HFFc6 (cell line): ENCODE data around the gene BTG1. TPM values are rescaled to one million over a fixed set of nuclear protein-coding genes. Genes with fewer than 3 reads are reported as not detected.

Source experiments
- DNase-seq: peaks from one replicate; pipeline ENCODE4 v3.0.0-alpha.2; 2018
- H3K27ac Mint-ChIP-seq: 2 replicates; pipeline ENCODE4 v1.8.0; 2020; ENCODE audit warnings: mild to moderate bottlenecking, mixed read lengths
- H3K27me3 Mint-ChIP-seq: 2 replicates; pipeline ENCODE4 v1.8.0; 2021; ENCODE audit warnings: mild to moderate bottlenecking, moderate library complexity, mixed read lengths; ENCODE audit not compliant: insufficient read depth
- H3K36me3 Mint-ChIP-seq: 2 replicates; pipeline ENCODE4 v1.8.0; 2021; ENCODE audit warnings: low read depth, mixed read lengths
- H3K4me1 Mint-ChIP-seq: 2 replicates; pipeline ENCODE4 v1.8.0; 2020; ENCODE audit warnings: low read depth, mixed read lengths
- H3K4me3 Mint-ChIP-seq: 2 replicates; pipeline ENCODE4 v1.8.0; 2020; ENCODE audit warnings: mild to moderate bottlenecking, moderate library complexity, mixed read lengths
- H3K9me3 Mint-ChIP-seq: 2 replicates; pipeline ENCODE4 v1.8.0; 2020; ENCODE audit warnings: mild to moderate bottlenecking, mixed read lengths
- CTCF ChIP-seq: fragments of 200-600 bp; sonication (generic); IDR thresholded peaks from 2 replicates; pipeline ENCODE4 v1.5.0; 2021; ENCODE audit warnings: antibody characterized with exemption, mild to moderate bottlenecking
- total RNA-seq, 6 experiments: library from RNA; stranded (reverse); fragmentation: NEBNext Ultra II Directional; extraction: Animal tissue kit (Norgen Biotek cat#: 25700); gene quantifications; 2 replicates in 1 of 6; 3 replicates in 5 of 6; pipeline ENCODE4 v1.2.3, GENCODE V29; 2021

The BTG1 gene
- total RNA-seq, 6 experiments from 2014 or later, result 38.7 to 49.9 (median 45.3) TPM

GRCh38 chr12:92133171-92133570 lies 12.5 kb downstream of the BTG1 start:
- Mint-ChIP-seq H3K27me3 (no peaks in the 10 kb centered on the region; the same call in 1 of the 2 replicates), H3K4me1 (peaks cover 71% of the 10 kb centered on the region), H3K9me3 (no peaks in the 10 kb centered on the region), H3K36me3 (peaks cover 34% of the 10 kb centered on the region), H3K4me3 (peak overlapping the region; percentile 3; the same call in 1 of the 2 replicates), H3K27ac (peak overlapping the region; percentile 38)
- no peak for TF ChIP-seq CTCF
- no peak for DNase-seq

GRCh38 chr12:92132288-92132687 lies 13.4 kb downstream of the BTG1 start:
- Mint-ChIP-seq H3K4me1 (peaks cover 62% of the 10 kb centered on the region), H3K27me3 (no peaks in the 10 kb centered on the region; the same call in 1 of the 2 replicates), H3K27ac (no peak overlapping the region; the same call in 1 of the 2 replicates), H3K9me3 (no peaks in the 10 kb centered on the region), H3K4me3 (peak overlapping the region; percentile 2; the same call in 1 of the 2 replicates), H3K36me3 (peaks cover 32% of the 10 kb centered on the region)
- no peak for TF ChIP-seq CTCF
- no peak for DNase-seq

GRCh38 chr12:92130999-92131398 lies 14.6 kb downstream of the BTG1 start:
- no peaks in the 10 kb centered on the region; the same call in none of the 2 replicates for H3K27me3 Mint-ChIP-seq

GRCh38 chr12:92129609-92130008 lies 16.0 kb downstream of the BTG1 start:
- Mint-ChIP-seq H3K4me1 (peaks cover 47% of the 10 kb centered on the region), H3K4me3 (no peak overlapping the region), H3K27ac (no peak overlapping the region), H3K36me3 (peaks cover 28% of the 10 kb centered on the region), H3K27me3 (no peaks in the 10 kb centered on the region; the same call in none of the 2 replicates), H3K9me3 (no peaks in the 10 kb centered on the region)
- TF ChIP-seq CTCF, result no peak
- no peak for DNase-seq

More at GRCh38 chr12:92130999-92131398, 14.6 kb downstream of the BTG1 start:
- Mint-ChIP-seq H3K27ac (no peak overlapping the region; the same call in 1 of the 2 replicates), H3K4me3 (no peak overlapping the region), H3K36me3 (peaks cover 28% of the 10 kb centered on the region), H3K4me1 (peaks cover 49% of the 10 kb centered on the region), H3K9me3 (no peaks in the 10 kb centered on the region)
- no peak for DNase-seq
- TF ChIP-seq CTCF, result no peak

- no peak overlapping the region for H3K27ac Mint-ChIP-seq
- no peaks in the 10 kb centered on the region for H3K9me3 Mint-ChIP-seq
- no peak overlapping the region for H3K4me3 Mint-ChIP-seq
- peaks cover 28% of the 10 kb centered on the region for H3K36me3 Mint-ChIP-seq
- H3K4me1 Mint-ChIP-seq, result peaks cover 43% of the 10 kb centered on the region
- no peak for TF ChIP-seq CTCF
- no peak for DNase-seq
- no peaks in the 10 kb centered on the region; the same call in none of the 2 replicates for H3K27me3 Mint-ChIP-seq
These were observed 17.0 kb downstream of the BTG1 start for GRCh38 chr12:92128612-92129011.

- H3K27me3 Mint-ChIP-seq, result no peaks in the 10 kb centered on the region; the same call in 1 of the 2 replicates
These were observed 21.0 kb downstream of the BTG1 start for GRCh38 chr12:92124689-92125029.

More at GRCh38 chr12:92124689-92125029, 21.0 kb downstream of the BTG1 start:
- Mint-ChIP-seq H3K4me3 (no peak overlapping the region), H3K4me1 (peaks cover 16% of the 10 kb centered on the region), H3K36me3 (peaks cover 33% of the 10 kb centered on the region), H3K9me3 (peaks cover 11% of the 10 kb centered on the region), H3K27ac (no peak overlapping the region)
- no peak for TF ChIP-seq CTCF
- no peak for DNase-seq
